Gastrocnemius medialis (tissue), 4 donors: ENCODE measurements around the gene USP46.

ENCODE experiments used
- CTCF ChIP-seq, 5 experiments: fragments of 450-650 bp in 3 of 5; fragments of 200-600 bp in 2 of 5; sonication (generic) in 2 of 5; IDR thresholded peaks in 4 of 5; conservative IDR thresholded peaks in 1 of 5; 1 replicate in 4 of 5; 2 replicates in 1 of 5; pipeline ENCODE4 v1.5.1; 2016 to 2019; ENCODE audit warnings: antibody characterized with exemption in 5 of 5, mild to moderate bottlenecking in 3 of 5, moderate library complexity in 3 of 5
- POLR2A ChIP-seq, 2 donors: fragments of 450-650 bp; IDR thresholded peaks; one replicate each; pipeline ENCODE4 v1.6.1; 2017; ENCODE audit warnings: antibody characterized with exemption in 2 of 2, mild to moderate bottlenecking in 2 of 2, moderate library complexity in 2 of 2

GRCh38 chr4:52628974-52629373 lies 30.1 kb downstream of the USP46 start:
- no peak for TF ChIP-seq CTCF (IDR thresholded peaks at IDR 0.05 in 4 of 5, conservative IDR thresholded peaks at IDR 0.05 in 1 of 5)
- no peak for TF ChIP-seq POLR2A (IDR thresholded peaks at IDR 0.05)
